GM23338 (cell line): ENCODE measurements around the gene ST6GALNAC6. TPM values are rescaled to one million over a fixed set of nuclear protein-coding genes. Genes with fewer than 3 reads are reported as not detected.

Source experiments
- ATAC-seq: fragments of 200-7000 bp; cut with Tn5 transposase; 3 replicates; pipeline ENCODE4 v1.9.1; 2020
- DNase-seq: peaks from one replicate; pipeline ENCODE4 v3.0.0-alpha.2; 2015; ENCODE audit warnings: low spot score
- H2AFZ ChIP-seq: fragments of 200-600 bp; sonication (generic); 2 replicates; pipeline ENCODE4 v1.8.0; 2016; ENCODE audit warnings: antibody characterized with exemption, mild to moderate bottlenecking, moderate library complexity
- H3F3A ChIP-seq: fragments of 200-600 bp; sonication (generic); replicated peaks from 2 replicates; pipeline ENCODE4 v1.8.0; 2017; ENCODE audit warnings: antibody characterized with exemption, mixed run types, low read depth
- H3K27ac ChIP-seq: fragments of 200-600 bp; sonication (generic); 2 replicates; pipeline ENCODE4 v1.6.1; 2016; ENCODE audit warnings: low read depth
- H3K27me3 ChIP-seq: fragments of 200-600 bp; sonication (generic); 2 replicates; pipeline ENCODE4 v1.8.0; 2016; ENCODE audit warnings: mild to moderate bottlenecking, mixed run types, moderate library complexity; ENCODE audit not compliant: insufficient read depth
- H3K36me3 ChIP-seq: fragments of 200-600 bp; sonication (generic); 2 replicates; pipeline ENCODE4 v1.8.0; 2016; ENCODE audit warnings: mild to moderate bottlenecking; ENCODE audit not compliant: insufficient read depth
- H3K4me1 ChIP-seq: fragments of 200-600 bp; sonication (generic); 2 replicates; pipeline ENCODE4 v1.8.0; 2016; ENCODE audit warnings: mild to moderate bottlenecking, moderate library complexity; ENCODE audit not compliant: insufficient read depth
- H3K4me2 ChIP-seq: fragments of 200-600 bp; sonication (generic); 2 replicates; pipeline ENCODE4 v1.7.1; 2017; ENCODE audit warnings: mixed run types
- H3K4me3 ChIP-seq: fragments of 200-600 bp; sonication (generic); 2 replicates; pipeline ENCODE4 v1.6.1; 2016; ENCODE audit warnings: mixed run types
- H3K79me2 ChIP-seq: fragments of 200-600 bp; sonication (generic); replicated peaks from 2 replicates; pipeline ENCODE4 v1.8.0; 2017; ENCODE audit warnings: mild to moderate bottlenecking; ENCODE audit not compliant: insufficient read depth
- H3K9me2 ChIP-seq: fragments of 200-600 bp; sonication (generic); 2 replicates; pipeline ENCODE4 v1.8.0; 2017; ENCODE audit not compliant: insufficient read depth
- H4K20me1 ChIP-seq: fragments of 200-600 bp; sonication (generic); replicated peaks from 2 replicates; pipeline ENCODE4 v1.8.0; 2017; ENCODE audit warnings: mild to moderate bottlenecking; ENCODE audit not compliant: insufficient read depth
- H3K27ac Mint-ChIP-seq: 2 replicates; pipeline ENCODE4 v1.8.0; 2020; ENCODE audit warnings: inconsistent platforms, mild to moderate bottlenecking, moderate library complexity, mixed read lengths
- H3K27me3 Mint-ChIP-seq: 3 replicates; pipeline ENCODE4 v1.8.0; 2022; ENCODE audit warnings: low read depth, mild to moderate bottlenecking, moderate library complexity, mixed read lengths, inconsistent platforms; ENCODE audit not compliant: insufficient read depth, poor library complexity
- H3K36me3 Mint-ChIP-seq: 3 replicates; pipeline ENCODE4 v1.8.0; 2021; ENCODE audit warnings: low read depth, mild to moderate bottlenecking, inconsistent platforms, moderate library complexity, mixed read lengths
- H3K4me1 Mint-ChIP-seq: 3 replicates; pipeline ENCODE4 v1.8.0; 2020; ENCODE audit warnings: mild to moderate bottlenecking, inconsistent platforms, mixed read lengths
- H3K4me3 Mint-ChIP-seq: 3 replicates; pipeline ENCODE4 v1.8.0; 2021; ENCODE audit warnings: moderate library complexity, mild to moderate bottlenecking, inconsistent platforms, mixed read lengths
- H3K9me3 Mint-ChIP-seq: 3 replicates; pipeline ENCODE4 v1.8.0; 2020; ENCODE audit warnings: moderate library complexity, mild to moderate bottlenecking, inconsistent platforms, mixed read lengths
- CREB1 ChIP-seq: fragments of 250-450 bp; sonication (Bioruptor Pico); IDR thresholded peaks from 2 replicates; pipeline ENCODE4 v1.5.0; 2020; ENCODE audit warnings: low read depth, mild to moderate bottlenecking, moderate library complexity
- CTCF ChIP-seq, 2 experiments: fragments of 200-600 bp in 1 of 2; sonication (generic) in 1 of 2; conservative IDR thresholded peaks; 2 replicates each; pipeline versions ENCODE4 v1.5.1 to v1.6.1; 2016 to 2017; ENCODE audit warnings: antibody characterized with exemption in 2 of 2, low read depth in 2 of 2, mild to moderate bottlenecking in 2 of 2, moderate library complexity in 1 of 2
- EZH2 ChIP-seq: fragments of 200-600 bp; sonication (generic); IDR thresholded peaks from one replicate; pipeline ENCODE4 v1.8.0; 2017; ENCODE audit warnings: antibody characterized with exemption, mild to moderate bottlenecking, low read depth; ENCODE audit not compliant: unreplicated experiment
- EZH2phosphoT487 ChIP-seq: fragments of 200-600 bp; sonication (generic); IDR thresholded peaks from one replicate; pipeline ENCODE4 v1.8.1; 2018; ENCODE audit warnings: antibody characterized with exemption; ENCODE audit not compliant: unreplicated experiment
- NANOG ChIP-seq: IDR thresholded peaks from 2 replicates; pipeline ENCODE4 v1.6.1; 2016; ENCODE audit warnings: antibody characterized with exemption, borderline replicate concordance
- POLR2AphosphoS5 ChIP-seq: IDR thresholded peaks from 2 replicates; pipeline ENCODE4 v1.6.1; 2016; ENCODE audit warnings: antibody characterized with exemption, low read depth
- STAT1 ChIP-seq: IDR thresholded peaks from one replicate; pipeline ENCODE4 v1.6.1; 2016; ENCODE audit warnings: antibody characterized with exemption; ENCODE audit not compliant: unreplicated experiment
- ZNF114 ChIP-seq: fragments of 250-450 bp; sonication (Bioruptor Pico); IDR thresholded peaks from 2 replicates; pipeline ENCODE4 v1.5.0; 2020; ENCODE audit warnings: mild to moderate bottlenecking, moderate library complexity
- ZNF331 ChIP-seq: fragments of 250-450 bp; sonication (Bioruptor Pico); IDR thresholded peaks from 2 replicates; pipeline ENCODE4 v1.5.0; 2020; ENCODE audit warnings: low read depth, mild to moderate bottlenecking, moderate library complexity
- ZNF462 ChIP-seq: fragments of 250-450 bp; sonication (Bioruptor Pico); IDR thresholded peaks from 2 replicates; pipeline ENCODE4 v1.5.0; 2020; ENCODE audit warnings: mild to moderate bottlenecking, moderate library complexity
- polyA plus RNA-seq: library from polyadenylated mRNA; unstranded; fragments of >200 nt; fragmentation: Nextera tagmentation; extraction: Ambion mirVana; gene quantifications from 2 replicates; pipeline ENCODE4 v1.2.1, GENCODE V29; 2016
- total RNA-seq: library from RNA; depleted of rRNA; stranded (reverse); fragments of >200 nt; shearing (Covaris generic); gene quantifications from 2 replicates; pipeline ENCODE4 v1.2.3, GENCODE V29; 2014
- TF ChIP-seq, protein P1 (sequence below): IDR thresholded peaks from 2 replicates; pipeline ENCODE4 v1.6.1; 2016; ENCODE audit warnings: antibody characterized with exemption

The ST6GALNAC6 gene
- total and polyA plus RNA-seq, 2 experiments from 2014 or later: 20.7 to 39.2 TPM

DNA sequence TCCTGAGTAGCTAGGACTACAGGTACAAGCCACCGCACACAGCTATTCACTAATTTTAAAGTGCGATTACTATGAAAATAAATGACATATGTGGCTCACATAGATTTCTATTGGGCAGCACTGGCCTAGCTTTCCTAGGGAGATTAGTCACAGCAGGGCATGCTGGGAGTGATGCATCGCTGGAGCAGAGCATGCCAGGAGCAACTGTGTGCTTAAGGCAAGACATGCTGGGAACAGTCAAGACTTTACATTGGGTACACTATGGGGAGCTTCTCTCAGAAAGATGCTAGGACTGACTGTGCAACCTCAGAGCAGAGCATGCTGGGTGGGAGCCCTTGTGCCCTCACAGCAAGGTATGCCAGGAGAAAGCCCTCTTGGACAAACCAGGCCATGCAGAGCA, 9.3 kb downstream of the ST6GALNAC6 start:
- Histone ChIP-seq H3K4me2 (no peak overlapping the region), H3K4me1 (no peaks in the 10 kb centered on the region), H3K79me2 (no peaks in the 10 kb centered on the region), H3F3A (0 out of 2 replicates have a peak, but pooled peaks cover 5% of the 10 kb centered on the region), H3K27ac (no peak overlapping the region), H3K9me2 (no peaks in the 10 kb centered on the region), H2AFZ (no peak overlapping the region), H3K27me3 (no peaks in the 10 kb centered on the region), H4K20me1 (peaks cover 9% of the 10 kb centered on the region), H3K36me3 (peaks cover 26% of the 10 kb centered on the region), H3K4me3 (no peak overlapping the region)
- Mint-ChIP-seq H3K9me3 (no peaks in the 10 kb centered on the region), H3K36me3 (peaks cover 62% of the 10 kb centered on the region), H3K27ac (no peak overlapping the region), H3K4me3 (no peak overlapping the region), H3K27me3 (peaks cover 15% of the 10 kb centered on the region), H3K4me1 (peaks cover 7% of the 10 kb centered on the region; the same call in 2 of the 3 replicates)
- ATAC-seq (no peak), DNase-seq (no peak)
- no peak for TF ChIP-seq NANOG
- no peak for TF ChIP-seq EZH2phosphoT487
- no peak for TF ChIP-seq CTCF (conservative IDR thresholded peaks at IDR 0.05; ENCODE audit: low read depth in 2 of 2)
- TF ChIP-seq ZNF331 (CRISPR knock-in tag): no peak

- DNase-seq (no peak), ATAC-seq (peak; percentile 24; the same call in 2 of the 3 replicates)
- 0 out of 2 replicates have a peak, but pooled peaks cover 6% of the 10 kb centered on the region for H3F3A ChIP-seq
- H3K4me3 ChIP-seq: no peak overlapping the region
- H3K4me1 ChIP-seq: no peaks in the 10 kb centered on the region
- H3K27ac Mint-ChIP-seq: no peak overlapping the region
- peaks cover 7% of the 10 kb centered on the region for H3K36me3 ChIP-seq
- H3K4me3 Mint-ChIP-seq: no peak overlapping the region
- H3K9me3 Mint-ChIP-seq: no peaks in the 10 kb centered on the region
- H3K9me2 ChIP-seq: no peaks in the 10 kb centered on the region
- H3K27me3 ChIP-seq: no peaks in the 10 kb centered on the region
- no peak overlapping the region for H2AFZ ChIP-seq
- no peaks in the 10 kb centered on the region for H3K79me2 ChIP-seq
- no peak overlapping the region for H3K4me2 ChIP-seq
- H3K27ac ChIP-seq: no peak overlapping the region
- peaks cover 22% of the 10 kb centered on the region for H3K27me3 Mint-ChIP-seq
- H3K36me3 Mint-ChIP-seq: peaks cover 39% of the 10 kb centered on the region
- H3K4me1 Mint-ChIP-seq: peaks cover 15% of the 10 kb centered on the region; the same call in 2 of the 3 replicates
- H4K20me1 ChIP-seq: peaks cover 9% of the 10 kb centered on the region
- no peak for TF ChIP-seq ZNF114 (CRISPR knock-in tag)
- TF ChIP-seq CREB1: no peak
- no peak for TF ChIP-seq EZH2
- no peak for TF ChIP-seq POLR2AphosphoS5
- no peak for TF ChIP-seq ZNF462
- no peak for TF ChIP-seq NANOG
- no peak for TF ChIP-seq ZNF331 (CRISPR knock-in tag)
- TF ChIP-seq, protein P1, sequence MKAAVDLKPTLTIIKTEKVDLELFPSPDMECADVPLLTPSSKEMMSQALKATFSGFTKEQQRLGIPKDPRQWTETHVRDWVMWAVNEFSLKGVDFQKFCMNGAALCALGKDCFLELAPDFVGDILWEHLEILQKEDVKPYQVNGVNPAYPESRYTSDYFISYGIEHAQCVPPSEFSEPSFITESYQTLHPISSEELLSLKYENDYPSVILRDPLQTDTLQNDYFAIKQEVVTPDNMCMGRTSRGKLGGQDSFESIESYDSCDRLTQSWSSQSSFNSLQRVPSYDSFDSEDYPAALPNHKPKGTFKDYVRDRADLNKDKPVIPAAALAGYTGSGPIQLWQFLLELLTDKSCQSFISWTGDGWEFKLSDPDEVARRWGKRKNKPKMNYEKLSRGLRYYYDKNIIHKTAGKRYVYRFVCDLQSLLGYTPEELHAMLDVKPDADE: no peak
- TF ChIP-seq STAT1: no peak
These were observed 11.6 kb downstream of the ST6GALNAC6 start for GRCh38 chr9:127887792-127888191.
